Cardiac muscle cell (in vitro differentiated cells and primary cell): ENCODE measurements around the gene ZDHHC24. TPM values are rescaled to one million over a fixed set of nuclear protein-coding genes. Genes with fewer than 3 reads are reported as not detected.
A peak's percentile ranks its signal among the peaks of the same experiment; 100 is the strongest.

Experiments
- DNase-seq, 2 donors: peaks; one replicate each; pipeline versions ENCODE4 v3.0.0 to v3.0.0-alpha.2; 2010 to 2017; ENCODE audit warnings: low read depth in 1 of 2, low spot score in 1 of 2
- H3K27ac ChIP-seq: fragments of 200-600 bp; sonication (generic); 2 replicates; pipeline ENCODE4 v1.5.1; 2016
- H3K27me3 ChIP-seq: fragments of 200-600 bp; sonication (generic); 2 replicates; pipeline ENCODE4 v1.6.0; 2016; ENCODE audit warnings: control low read depth
- H3K36me3 ChIP-seq: fragments of 200-600 bp; sonication (generic); 2 replicates; pipeline ENCODE4 v1.5.1; 2016; ENCODE audit warnings: control low read depth
- H3K4me1 ChIP-seq: fragments of 200-600 bp; sonication (generic); 2 replicates; pipeline ENCODE4 v1.8.1; 2017; ENCODE audit warnings: low read depth, mild to moderate bottlenecking, mixed run types
- H3K4me3 ChIP-seq: fragments of 200-600 bp; sonication (generic); 2 replicates; pipeline ENCODE4 v1.5.1; 2016; ENCODE audit warnings: mild to moderate bottlenecking
- H3K9me3 ChIP-seq: fragments of 200-600 bp; sonication (generic); 2 replicates; pipeline ENCODE4 v1.5.1; 2017; ENCODE audit warnings: low read depth, mild to moderate bottlenecking, control low read depth
- polyA plus RNA-seq: library from polyadenylated mRNA; unstranded; fragments of >200 nt; fragmentation: Nextera tagmentation; extraction: Ambion mirVana; gene quantifications from 2 replicates; pipeline ENCODE4 v1.2.1, GENCODE V29; 2016
- total RNA-seq: library from RNA; depleted of rRNA; stranded (reverse); fragments of >200 nt; gene quantifications from 2 replicates; pipeline ENCODE4 v1.2.3, GENCODE V29; 2016
- TF ChIP-seq, protein P1 (sequence below): IDR thresholded peaks from 2 replicates; pipeline ENCODE4 v1.5.1; 2012; ENCODE audit warnings: low read depth, mild to moderate bottlenecking, low read length

ZDHHC24 gene
- total and polyA plus RNA-seq, 2 experiments from 2014 or later, result 14.7 to 16.9 TPM

DNA sequence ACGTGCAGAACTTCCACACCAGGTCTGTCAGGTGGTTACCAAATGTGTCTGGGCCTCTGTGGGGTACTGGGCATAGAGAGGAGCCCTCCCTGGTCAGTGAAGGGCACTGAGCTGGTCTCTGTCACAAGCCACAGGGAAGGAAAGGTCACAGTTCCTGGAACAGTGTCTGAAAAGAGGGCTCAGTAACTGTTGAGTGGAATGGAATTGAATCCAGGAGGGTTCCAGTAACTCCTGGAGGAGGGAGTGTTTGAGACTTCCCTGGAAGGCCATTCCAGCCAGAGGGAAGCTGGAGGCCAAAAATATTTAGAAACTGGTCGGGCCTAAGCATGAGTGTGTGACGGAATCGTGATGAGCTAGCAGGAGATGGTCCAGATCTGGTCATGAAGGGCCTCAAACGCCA lies 8.8 kb upstream of the ZDHHC24 start:
- no peak for DNase-seq
- Histone ChIP-seq H3K36me3 (peaks cover 13% of the 10 kb centered on the region), H3K27ac (no peak overlapping the region), H3K4me1 (no peaks in the 10 kb centered on the region), H3K27me3 (no peaks in the 10 kb centered on the region), H3K4me3 (no peak overlapping the region), H3K9me3 (no peaks in the 10 kb centered on the region)
- TF ChIP-seq, protein P1, sequence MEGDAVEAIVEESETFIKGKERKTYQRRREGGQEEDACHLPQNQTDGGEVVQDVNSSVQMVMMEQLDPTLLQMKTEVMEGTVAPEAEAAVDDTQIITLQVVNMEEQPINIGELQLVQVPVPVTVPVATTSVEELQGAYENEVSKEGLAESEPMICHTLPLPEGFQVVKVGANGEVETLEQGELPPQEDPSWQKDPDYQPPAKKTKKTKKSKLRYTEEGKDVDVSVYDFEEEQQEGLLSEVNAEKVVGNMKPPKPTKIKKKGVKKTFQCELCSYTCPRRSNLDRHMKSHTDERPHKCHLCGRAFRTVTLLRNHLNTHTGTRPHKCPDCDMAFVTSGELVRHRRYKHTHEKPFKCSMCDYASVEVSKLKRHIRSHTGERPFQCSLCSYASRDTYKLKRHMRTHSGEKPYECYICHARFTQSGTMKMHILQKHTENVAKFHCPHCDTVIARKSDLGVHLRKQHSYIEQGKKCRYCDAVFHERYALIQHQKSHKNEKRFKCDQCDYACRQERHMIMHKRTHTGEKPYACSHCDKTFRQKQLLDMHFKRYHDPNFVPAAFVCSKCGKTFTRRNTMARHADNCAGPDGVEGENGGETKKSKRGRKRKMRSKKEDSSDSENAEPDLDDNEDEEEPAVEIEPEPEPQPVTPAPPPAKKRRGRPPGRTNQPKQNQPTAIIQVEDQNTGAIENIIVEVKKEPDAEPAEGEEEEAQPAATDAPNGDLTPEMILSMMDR, result no peak

DNA sequence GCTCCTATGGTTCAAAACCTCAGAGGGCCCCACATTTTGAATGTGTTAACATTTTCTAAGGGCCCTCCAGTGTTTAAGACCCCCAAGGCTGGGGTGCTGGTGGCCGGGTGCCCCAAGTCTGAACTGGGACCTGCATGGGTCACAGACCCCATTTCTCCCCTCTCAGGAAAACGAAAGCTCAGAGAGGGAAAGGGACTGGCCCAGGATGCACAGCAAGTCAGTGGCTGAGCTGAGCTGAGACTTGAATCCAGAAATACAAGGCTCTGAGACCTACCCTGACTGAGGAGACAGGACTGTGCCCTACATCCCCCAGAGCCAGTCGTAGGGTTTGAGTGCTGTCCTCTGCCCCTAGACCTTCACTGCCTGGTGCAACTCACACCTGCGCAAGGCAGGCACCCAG lies 5.0 kb upstream of the ZDHHC24 start:
- H3K4me3 ChIP-seq, result no peak overlapping the region
- H3K36me3 ChIP-seq, result no peaks in the 10 kb centered on the region
- no peak for DNase-seq
- H3K9me3 ChIP-seq, result no peaks in the 10 kb centered on the region
- H3K4me1 ChIP-seq, result peaks cover 4% of the 10 kb centered on the region
- peak overlapping the region; percentile 65 for H3K27ac ChIP-seq
- TF ChIP-seq, protein P1, result no peak
- no peaks in the 10 kb centered on the region for H3K27me3 ChIP-seq

DNA sequence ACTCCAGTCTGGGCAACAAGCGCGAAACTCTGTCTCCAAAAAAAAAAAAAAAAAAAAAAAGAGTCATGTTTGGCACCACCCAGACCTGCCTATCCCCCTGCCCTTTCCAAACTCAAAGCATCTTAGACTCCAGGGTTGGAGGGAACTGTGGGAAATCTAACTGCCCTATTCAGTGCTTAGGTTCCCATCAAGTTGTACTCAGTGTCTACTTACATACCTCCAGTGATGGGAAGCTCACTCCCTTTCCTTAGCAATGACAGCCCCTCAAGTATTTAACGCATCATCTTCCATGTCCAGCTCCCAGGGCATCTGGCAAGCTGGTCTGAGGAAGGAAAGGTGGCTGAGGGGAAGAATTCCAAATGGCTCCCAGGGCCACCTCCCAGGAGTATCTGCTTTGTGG lies 3.8 kb upstream of the ZDHHC24 start:
- Histone ChIP-seq H3K4me3 (no peak overlapping the region), H3K27me3 (no peaks in the 10 kb centered on the region), H3K27ac (no peak overlapping the region), H3K4me1 (peaks cover 4% of the 10 kb centered on the region), H3K9me3 (no peaks in the 10 kb centered on the region), H3K36me3 (no peaks in the 10 kb centered on the region)
- DNase-seq, result no peak
- TF ChIP-seq, protein P1, result no peak

DNA sequence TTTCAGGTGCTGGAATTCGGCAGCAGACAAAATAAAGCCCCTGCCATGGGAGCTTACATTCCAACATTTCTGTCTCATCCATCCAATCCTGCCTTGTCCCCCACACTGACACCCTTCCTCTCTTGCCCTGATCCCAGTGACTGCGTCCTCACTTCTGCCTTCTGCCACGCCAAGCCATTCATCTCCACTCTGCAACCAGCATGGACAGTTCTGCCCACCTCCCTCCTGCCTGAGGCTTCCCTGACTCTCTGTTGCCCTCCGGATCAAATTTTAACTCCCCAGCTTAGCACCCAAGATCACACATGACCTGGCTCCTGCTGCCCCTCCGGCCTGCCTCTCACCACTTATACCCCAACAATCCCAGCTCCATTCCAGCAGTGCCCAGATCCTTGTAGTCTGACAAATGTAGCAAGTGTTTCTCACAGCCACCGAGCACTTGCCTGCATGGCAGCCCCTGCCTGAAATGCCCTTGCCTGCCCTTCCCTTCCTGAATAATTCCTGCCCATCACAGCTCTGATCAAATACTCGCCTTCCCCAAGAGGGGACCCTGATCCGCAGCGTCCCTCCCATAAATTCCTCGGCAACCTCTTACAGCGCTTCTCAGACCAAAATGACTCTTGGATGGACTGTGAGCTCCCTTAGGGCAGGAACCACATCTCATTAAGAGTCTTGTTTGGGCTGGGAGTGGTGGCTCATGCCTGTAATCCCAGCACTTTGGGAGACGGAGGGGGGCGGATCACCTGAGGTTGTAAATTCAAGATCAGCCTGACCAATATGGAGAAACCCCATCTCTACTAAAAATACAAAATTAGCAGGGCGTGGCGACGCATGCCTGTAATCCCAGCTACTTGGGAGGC lies 3.2 kb upstream of the ZDHHC24 start:
- DNase-seq, result no peak
- Histone ChIP-seq H3K27me3 (no peaks in the 10 kb centered on the region), H3K36me3 (no peaks in the 10 kb centered on the region), H3K4me3 (no peak overlapping the region), H3K4me1 (peaks cover 4% of the 10 kb centered on the region), H3K27ac (peak overlapping the region; percentile 72), H3K9me3 (no peaks in the 10 kb centered on the region)
- TF ChIP-seq, protein P1, result no peak

DNA sequence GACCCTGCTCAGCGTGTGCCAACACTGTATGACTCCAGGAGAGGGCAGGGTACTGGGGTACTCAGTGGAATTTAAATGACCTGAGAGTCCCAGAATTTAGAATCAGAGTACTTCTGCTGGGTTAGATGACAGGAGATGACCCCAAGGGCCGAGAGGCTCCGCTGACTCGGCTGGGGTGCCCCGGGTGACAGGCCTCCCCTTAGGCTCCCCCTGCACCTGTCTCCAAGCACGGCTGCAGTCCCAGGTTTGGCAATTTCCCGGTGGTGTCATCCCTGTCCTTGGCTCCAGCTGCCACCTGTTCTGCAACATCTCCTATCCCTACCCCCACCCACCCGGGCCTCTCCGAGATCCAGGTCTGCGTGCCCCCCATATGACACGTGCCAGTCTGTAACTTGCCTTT lies 2.2 kb upstream of the ZDHHC24 start:
- H3K27ac ChIP-seq, result peak overlapping the region; percentile 78
- TF ChIP-seq, protein P1, result no peak
- H3K4me1 ChIP-seq, result peaks cover 4% of the 10 kb centered on the region
- DNase-seq, result no peak
- peak overlapping the region; percentile 71 for H3K4me3 ChIP-seq
- H3K9me3 ChIP-seq, result no peaks in the 10 kb centered on the region
- H3K27me3 ChIP-seq, result no peaks in the 10 kb centered on the region
- H3K36me3 ChIP-seq, result no peaks in the 10 kb centered on the region
